ENCODE measurements around the gene MBD3.
"Not testable (repeated sequence)": the region's sequence is repeated elsewhere in the genome, so short reads cannot be mapped to it uniquely, and the experiment has no call there.

The MBD3 gene

DNA sequence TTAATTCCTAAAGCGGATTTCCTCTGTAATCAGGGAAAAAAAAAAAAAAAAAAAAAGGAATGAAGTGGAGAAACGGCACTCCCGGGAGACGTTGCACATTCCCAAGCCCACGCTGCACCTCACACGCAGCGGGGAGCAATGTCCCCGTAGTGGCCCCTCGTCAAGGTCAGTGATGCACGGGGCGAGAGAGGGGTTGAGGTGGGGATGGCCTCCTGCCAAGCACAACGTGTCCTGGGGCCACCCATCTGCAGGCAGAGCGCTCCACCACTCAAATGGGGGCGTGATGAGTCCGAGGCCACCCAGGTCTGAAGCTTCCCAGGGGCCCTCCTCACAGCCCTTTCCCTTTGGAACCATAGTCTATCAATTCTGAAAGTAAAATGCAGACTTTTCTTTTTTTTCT is 53.7 kb downstream of the MBD3 start:
- no peak for DNase-seq (ENCODE audit: low read depth)

DNA sequence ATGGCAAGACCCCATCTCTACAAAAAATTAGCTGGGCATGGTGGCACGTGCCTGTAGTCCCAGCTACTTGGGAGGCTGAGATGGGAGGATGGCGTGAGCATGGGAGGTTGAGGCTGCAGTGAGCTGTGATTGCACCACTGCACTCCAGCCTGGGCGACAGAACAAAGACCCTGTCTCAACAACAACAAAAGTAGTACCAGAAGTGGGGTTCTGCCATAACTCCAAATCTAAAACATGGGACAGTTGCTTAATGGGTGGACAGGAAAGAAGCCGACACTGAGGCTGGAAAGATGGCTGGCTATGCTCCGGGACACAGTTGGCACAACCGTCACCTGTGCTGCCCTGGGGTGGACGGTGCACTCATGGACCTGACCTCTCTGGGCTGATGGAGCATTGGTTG is 57.0 kb downstream of the MBD3 start:
- DNase-seq (ENCODE audit: low read depth): not testable (repeated sequence)

DNA sequence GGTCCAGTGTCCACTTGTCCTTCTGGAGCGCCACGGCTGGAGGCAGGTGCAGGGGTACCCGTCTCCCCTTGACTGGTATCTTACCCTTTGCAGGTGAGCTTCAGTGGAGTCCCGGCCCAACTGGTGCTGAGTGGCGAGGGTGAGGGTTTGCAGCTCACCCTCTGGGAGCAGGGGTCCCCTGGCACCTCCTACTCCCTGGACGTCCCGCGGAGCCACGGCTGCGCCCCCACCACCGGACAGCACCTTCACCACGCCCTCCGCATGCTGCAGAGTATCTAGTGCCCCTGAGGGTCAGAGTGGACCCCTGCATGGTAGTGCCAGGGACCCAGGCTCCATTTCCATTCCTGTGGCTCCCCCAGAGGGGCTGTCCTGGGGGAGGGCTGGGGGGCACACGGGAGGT is 57.7 kb downstream of the MBD3 start:
- DNase-seq (ENCODE audit: low read depth): no peak

DNA sequence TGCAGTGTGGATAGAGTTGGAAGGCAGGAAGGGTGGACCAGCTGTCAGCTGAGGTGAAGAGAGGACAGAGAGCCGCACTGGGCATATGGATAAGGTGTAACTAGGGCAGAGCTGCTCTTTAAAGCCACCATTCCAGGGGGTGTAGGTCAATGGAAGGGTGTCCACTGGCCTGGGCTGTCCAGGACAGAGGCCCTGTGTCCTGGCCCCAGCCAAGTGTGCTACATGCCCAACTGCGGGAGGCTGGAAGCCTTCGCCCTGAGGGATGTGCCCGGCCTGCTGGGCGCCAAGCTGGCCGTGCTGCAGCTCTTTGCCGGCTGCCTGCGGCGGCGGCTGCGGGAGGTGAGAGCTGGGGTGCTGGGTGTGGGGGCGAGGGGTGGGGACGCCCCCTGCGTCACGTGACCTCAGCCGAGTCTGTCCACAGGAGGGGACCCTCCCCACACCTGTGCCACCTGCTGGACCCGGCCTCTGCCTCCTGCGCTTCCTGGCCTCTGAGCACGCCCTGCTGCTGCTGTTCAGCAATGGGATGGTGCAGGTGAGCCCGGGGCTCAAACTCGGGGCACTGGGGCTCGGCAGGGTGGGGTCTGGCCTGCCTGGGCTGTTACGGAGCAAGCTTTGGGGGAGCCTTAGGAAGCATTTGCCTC is 59.0 kb downstream of the MBD3 start:
- no peak for DNase-seq (ENCODE audit: low read depth)

DNA sequence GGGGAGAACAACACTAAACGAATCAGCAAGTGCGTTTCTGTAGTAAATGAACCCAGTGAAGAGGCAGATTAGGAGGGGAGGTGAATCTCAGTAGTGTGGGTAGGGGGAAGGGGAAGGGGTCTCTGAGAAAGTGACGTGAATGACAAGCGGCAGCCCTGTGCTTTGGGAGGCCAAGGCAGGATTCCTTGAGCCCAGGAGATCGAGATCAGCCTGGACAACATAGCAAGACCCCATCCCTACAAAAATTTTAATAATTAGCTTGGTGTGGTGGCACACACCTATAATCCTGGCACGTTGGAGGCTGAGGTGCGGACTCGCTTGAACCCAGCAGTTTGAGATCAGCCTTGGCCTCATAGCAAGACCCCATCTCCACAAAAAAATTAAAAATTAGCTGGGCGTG is 60.7 kb downstream of the MBD3 start:
- no peak for DNase-seq (ENCODE audit: low read depth)

DNA sequence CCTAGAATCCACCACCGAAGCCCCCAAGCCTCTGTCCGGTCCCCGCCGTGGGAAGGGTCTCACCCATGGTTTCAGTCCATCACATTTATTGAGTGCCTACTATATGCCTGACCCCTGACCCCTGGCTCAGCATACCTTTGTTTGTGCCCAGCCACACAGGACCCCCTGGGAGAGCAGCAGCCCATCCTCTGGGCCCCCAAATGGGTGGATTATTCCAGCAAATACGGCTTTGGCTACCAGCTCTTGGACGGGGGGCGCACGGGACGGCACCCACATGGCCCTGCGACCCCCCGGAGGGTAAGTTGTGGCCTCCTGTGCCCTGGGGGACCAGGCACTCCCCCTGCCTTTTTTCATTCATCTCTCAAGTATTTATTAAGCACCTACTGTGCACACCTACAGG is 61.1 kb downstream of the MBD3 start:
- no peak for DNase-seq (ENCODE audit: low read depth)

DNA sequence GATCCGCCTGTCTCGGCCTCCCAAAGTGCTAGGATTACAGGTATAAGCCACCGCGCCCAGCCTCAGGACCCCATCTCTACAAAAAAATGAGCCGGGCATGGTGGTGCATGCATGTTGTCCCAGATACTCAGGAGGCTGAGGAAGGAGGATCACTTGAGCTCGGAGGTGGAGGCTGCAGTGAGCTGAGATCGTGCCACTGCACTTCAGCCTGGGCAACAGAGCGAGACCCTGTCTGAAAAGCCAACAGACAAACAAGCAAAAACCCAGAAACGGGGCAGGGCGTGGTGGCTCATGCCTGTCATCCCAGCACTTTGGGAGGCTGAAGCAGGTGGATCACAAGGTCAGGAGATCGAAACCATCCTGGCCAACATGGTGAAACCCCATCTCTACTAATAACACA is 61.8 kb downstream of the MBD3 start:
- not testable (repeated sequence) for DNase-seq (ENCODE audit: low read depth)

DNA sequence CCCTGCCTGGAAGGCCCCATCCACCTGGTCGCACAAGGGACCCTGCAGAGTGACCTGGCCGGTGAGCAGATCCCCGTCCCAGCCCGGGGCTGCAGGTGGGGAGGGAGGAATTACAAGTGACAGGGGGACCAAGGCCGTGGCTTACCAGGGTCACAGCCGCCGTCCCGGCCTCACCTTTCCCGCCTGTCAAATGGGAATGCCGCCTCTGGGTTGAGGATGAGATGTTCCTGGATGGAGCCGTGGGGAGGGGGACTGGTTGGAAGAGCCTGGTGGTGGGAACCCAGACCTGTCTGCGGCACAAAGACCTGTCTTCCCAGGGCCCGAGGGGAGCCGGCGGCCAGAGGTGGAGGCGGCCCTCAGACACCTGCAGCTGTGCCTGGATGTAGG is 63.2 kb downstream of the MBD3 start:
- DNase-seq (ENCODE audit: low read depth): no peak

DNA sequence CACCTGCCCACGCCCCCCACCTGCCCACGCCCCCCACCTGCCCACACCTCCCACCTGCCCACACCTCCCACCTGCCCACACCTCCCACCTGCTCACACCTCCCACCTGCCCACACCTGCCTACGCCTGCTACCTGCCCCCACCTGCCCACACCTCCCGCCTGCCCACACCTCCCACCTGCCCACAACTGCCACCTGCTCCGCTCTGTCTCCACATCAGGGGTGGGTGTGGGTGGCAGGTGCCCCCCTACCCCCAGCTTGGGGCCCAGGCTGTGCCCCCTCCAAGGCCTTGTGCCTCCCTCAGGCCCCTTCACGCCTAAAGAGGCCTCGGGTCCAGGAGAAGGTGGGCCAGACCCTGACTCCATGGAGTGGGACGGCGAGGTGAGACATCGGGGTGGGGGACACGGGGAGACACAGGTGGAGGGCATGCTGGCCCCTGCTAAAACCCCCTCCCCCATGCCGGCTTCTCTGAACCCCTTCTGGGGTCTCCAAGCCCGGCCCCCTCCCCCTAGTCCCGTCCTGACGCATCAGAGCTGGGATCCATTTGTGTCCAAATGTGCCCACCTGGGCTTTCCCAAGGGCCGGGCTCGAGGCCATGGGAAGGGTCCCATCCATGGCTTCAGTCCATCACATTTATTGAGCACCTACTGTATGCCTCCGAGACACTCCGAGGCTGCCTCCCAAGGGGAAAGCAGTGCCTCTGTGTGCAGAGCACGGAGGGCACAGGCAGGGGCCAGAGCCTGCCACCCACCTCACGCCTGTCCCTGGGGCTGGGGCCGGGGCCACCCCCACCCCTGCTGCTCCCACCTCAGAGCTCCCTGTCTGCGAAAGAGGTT is 63.9 kb downstream of the MBD3 start:
- no peak for DNase-seq (ENCODE audit: low read depth)

DNA sequence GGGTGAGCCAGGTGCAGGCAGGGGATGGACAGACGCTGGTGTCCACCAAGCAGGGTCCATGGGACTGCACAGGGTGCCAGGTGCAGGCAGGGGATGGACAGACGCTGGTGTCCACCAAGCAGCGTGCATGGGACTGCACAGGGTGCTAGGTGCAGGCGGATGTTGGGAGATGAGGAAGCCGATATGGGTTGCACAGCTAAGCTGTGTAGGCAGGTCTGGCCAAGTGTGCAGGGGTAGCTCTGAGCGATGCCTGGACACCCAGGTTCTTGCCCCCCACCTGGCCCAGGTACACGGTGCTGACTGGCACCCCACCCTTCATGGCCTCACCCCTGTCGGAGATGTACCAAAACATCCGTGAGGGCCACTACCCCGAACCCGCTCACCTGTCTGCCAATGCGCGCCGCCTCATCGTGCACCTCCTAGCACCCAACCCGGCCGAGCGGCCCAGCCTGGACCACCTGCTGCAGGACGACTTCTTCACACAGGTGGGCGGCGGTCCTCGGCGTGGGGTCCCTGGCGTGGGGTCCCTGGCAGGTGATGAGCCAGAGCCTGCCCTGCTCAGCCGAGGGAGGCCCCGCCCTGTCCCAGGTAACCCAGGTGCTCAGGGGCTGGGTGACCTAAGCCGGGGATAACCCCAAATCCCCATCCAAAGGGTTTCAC is 64.9 kb downstream of the MBD3 start:
- DNase-seq (ENCODE audit: low read depth): no peak

DNA sequence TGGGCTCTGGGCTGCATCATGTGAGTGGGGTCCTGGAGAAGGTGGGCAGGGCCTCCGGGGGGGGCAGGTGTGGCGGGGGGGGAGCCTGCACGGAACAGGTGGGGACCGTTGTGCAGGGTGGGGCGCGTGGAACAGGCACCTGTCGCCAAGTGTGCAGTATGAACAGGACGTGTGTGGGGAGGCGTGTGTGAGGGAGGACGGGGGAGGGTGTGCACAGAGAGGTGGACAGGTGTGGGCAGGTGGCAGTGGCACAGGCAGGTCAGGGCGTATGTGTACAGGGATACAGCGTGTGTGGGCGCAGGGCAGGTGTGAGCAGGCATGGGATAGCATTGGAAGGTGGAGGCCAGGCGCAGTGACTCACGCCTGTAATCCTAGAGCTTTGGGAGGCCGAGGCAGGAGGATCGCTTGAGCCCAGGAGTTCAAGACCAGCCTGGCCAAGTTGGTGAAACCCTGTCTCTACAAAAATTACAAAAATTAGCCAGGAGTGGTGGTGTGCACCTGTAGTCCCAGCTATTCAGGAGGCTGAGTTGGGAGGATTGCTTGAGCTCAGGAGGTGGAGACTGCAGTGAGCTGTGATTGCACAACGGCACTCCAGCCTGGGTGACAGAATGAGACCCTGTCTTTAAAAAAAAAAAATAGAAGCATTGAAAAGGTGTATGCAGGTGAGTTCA is 65.6 kb downstream of the MBD3 start:
- DNase-seq (ENCODE audit: low read depth): no peak

DNA sequence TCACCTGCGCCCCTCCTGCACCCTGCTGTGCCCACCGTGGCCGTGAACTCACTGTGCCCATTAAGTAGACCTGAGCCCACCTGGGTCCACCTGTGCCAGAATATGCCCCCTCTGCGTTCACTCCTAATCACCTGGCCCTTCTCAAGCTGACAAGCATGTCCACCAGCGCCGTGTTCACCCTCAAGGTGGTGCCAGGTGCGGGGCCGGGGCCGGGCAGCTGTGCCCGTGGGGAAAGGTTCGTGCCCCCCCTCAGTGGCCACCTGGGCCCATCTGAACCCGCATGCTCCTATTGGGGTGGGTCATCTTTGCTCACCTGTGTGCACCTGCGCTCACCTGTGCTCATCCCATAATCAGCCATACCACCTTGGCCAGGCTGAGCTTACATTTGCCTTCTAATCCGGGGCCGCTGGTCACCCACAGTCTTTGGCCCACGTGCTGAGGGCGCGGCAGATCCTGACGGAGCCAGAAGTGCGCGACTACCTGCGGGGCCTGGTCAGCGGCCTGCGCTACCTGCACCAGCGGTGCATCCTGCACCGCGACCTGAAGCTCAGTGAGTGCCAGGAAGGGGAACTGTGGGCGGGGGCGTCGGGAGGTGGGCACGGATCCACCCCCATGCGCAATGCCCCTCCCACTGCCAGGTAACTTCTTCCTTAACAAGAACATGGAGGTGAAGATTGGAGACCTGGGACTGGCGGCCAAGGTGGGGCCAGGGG is 66.4 kb downstream of the MBD3 start:
- DNase-seq (ENCODE audit: low read depth): no peak

DNA sequence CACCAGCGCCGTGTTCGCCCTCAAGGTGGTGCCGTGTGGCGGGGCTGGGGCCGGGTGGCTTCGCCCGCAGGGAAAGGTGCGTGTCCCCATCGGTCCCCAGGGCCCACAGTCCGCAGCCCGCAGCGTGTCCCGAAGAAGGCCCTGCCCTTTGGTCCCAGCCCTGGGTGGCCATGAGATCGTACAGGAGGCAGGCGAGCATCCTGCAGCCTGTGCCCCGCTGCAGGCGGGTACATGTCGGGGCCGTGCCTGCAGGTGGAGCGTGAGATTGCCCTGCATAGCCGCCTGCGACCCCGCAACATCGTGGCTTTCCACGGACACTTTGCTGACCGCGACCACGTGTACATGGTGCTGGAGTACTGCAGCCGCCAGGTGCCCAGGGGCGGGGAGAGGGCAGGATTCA is 67.3 kb downstream of the MBD3 start:
- no peak for DNase-seq (ENCODE audit: low read depth)

DNA sequence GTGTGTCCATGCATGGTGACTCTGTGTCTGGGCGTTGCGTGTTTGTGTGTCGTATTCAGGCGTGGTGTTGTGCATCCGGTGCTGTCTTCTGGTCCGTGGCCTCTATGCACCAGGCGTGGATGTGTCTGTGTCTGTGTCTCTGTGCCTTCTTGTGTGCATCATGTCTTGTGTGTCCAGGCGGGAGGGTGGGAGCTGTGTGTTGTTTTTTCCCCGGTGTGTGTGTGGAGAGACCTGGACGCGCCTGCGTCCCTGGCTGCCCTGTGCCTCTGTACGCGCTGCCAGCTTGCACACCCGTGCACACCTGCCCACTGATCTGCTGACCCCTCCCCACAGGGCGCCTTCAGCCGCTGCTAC is 67.7 kb downstream of the MBD3 start:
- DNase-seq (ENCODE audit: low read depth): no peak

DNA sequence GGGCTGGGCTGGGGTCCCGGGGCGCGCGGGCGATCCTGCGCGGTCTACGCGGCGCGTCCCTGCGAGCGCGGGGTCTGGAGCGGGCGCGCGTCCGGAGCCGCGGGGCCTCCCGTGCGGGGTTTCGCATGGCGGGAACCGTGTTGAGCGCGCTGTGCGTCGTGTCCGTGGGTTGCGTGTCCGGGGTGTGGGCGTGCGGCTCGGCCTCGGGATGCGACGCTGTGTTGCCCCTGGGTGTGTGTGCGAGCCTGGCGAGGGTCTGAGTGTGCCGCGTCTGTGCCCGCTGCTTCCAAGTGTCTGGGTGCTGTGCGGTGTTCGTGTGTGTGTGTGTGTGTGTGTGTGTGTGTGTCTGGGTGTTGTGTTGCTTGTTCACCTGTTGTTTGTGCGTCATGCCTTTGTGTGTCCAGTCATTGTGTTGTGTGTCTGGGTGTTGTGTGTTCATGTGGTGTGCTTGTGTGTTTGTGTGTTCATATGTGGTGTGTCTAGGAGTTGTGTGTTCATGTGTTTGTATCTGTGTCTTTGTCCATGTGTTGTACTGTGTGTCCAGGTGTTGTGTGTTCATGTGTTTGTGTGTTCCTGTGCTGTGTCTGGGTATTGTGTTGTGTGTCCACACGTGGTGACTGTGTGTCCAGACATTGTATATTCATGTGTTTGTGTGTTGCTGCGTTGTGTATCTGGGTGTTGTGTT is 68.2 kb downstream of the MBD3 start:
- DNase-seq (ENCODE audit: low read depth): no peak
